IMR-90 (cell line): Measurements from ENCODE around the gene WLS. TPM values are rescaled to one million over a fixed set of nuclear protein-coding genes. Genes with fewer than 3 reads are reported as not detected.
A peak's percentile ranks its signal among the peaks of the same experiment; 100 is the strongest.

Experiments
- ATAC-seq: fragments of 200-7000 bp; cut with Tn5 transposase; 2 replicates; pipeline ENCODE4 v1.9.1; 2020; ENCODE audit warnings: low read depth, mild to moderate bottlenecking, moderate library complexity
- BruUV-seq: library from RNA; stranded (reverse); fragments of 400-500 nt; replicated peaks from 2 replicates; lab custom pipeline; 2021; lab: Mats Ljungman, UMichigan
- CTCF ChIA-PET: fragments of 300-600 bp; formaldehyde crosslinking; extraction: SDS; loops from one replicate; lab custom pipeline; 2021; ENCODE audit warnings: antibody characterized with exemption; lab: Yijun Ruan, JAX
- POLR2A ChIA-PET: fragments of 300-600 bp; sonication (Branson Sonifier 250); formaldehyde crosslinking; loops from one replicate; lab custom pipeline; 2022; ENCODE audit warnings: antibody characterized with exemption; ENCODE audit not compliant: unreplicated experiment; lab: Charles Lee
- DNase-seq: peaks from one replicate; pipeline ENCODE4 v3.0.0; 2013
- H2AFZ ChIP-seq: replicated peaks from 2 replicates; pipeline ENCODE3; 2013; ENCODE audit warnings: low read length, mild to moderate bottlenecking; ENCODE audit not compliant: poor library complexity
- H2AK5ac ChIP-seq: 2 replicates; pipeline ENCODE4 v1.6.1; 2013; ENCODE audit warnings: low read depth, low read length, inconsistent platforms
- H2AK9ac ChIP-seq: replicated peaks from 2 replicates; pipeline ENCODE3; 2013; ENCODE audit warnings: mild to moderate bottlenecking, low read depth, low read length, moderate library complexity; ENCODE audit not compliant: poor library complexity
- H2BK120ac ChIP-seq: 2 replicates; pipeline ENCODE4 v1.6.1; 2013; ENCODE audit warnings: low read depth, low read length, inconsistent platforms
- H2BK15ac ChIP-seq: 3 replicates; pipeline ENCODE4 v1.6.1; 2013; ENCODE audit warnings: low read depth, low read length, inconsistent platforms
- H2BK20ac ChIP-seq: 2 replicates; pipeline ENCODE4 v1.6.1; 2013; ENCODE audit warnings: low read depth, mild to moderate bottlenecking, inconsistent platforms, low read length, moderate library complexity
- H2BK5ac ChIP-seq: 2 replicates; pipeline ENCODE4 v1.6.1; 2013; ENCODE audit warnings: mild to moderate bottlenecking, low read depth, low read length, inconsistent platforms; ENCODE audit not compliant: poor library complexity, severe bottlenecking
- H3K14ac ChIP-seq: replicated peaks from 2 replicates; pipeline ENCODE4 v1.6.1; 2013; ENCODE audit warnings: low read depth, low read length, inconsistent platforms
- H3K18ac ChIP-seq: 2 replicates; pipeline ENCODE4 v1.6.1; 2013; ENCODE audit warnings: low read depth, low read length, control low read depth
- H3K23ac ChIP-seq: 2 replicates; pipeline ENCODE4 v1.6.1; 2013; ENCODE audit warnings: low read depth, low read length, inconsistent platforms
- H3K27ac ChIP-seq: 2 replicates; pipeline ENCODE4 v1.5.1; 2013; ENCODE audit warnings: mild to moderate bottlenecking, control low read depth, low read length; ENCODE audit not compliant: insufficient read depth
- H3K27me3 ChIP-seq: 2 replicates; pipeline ENCODE4 v1.6.1; 2013; ENCODE audit warnings: low read length; ENCODE audit not compliant: control insufficient read depth, insufficient read depth
- H3K36me3 ChIP-seq: 2 replicates; pipeline ENCODE4 v1.6.1; 2013; ENCODE audit warnings: low read length, mixed read lengths; ENCODE audit not compliant: control insufficient read depth, insufficient read depth
- H3K4ac ChIP-seq: 2 replicates; pipeline ENCODE4 v1.6.1; 2013; ENCODE audit warnings: low read depth, low read length, inconsistent platforms
- H3K4me1 ChIP-seq: 2 replicates; pipeline ENCODE4 v1.6.1; 2013; ENCODE audit warnings: low read length, mixed read lengths; ENCODE audit not compliant: control insufficient read depth, insufficient read depth
- H3K4me2 ChIP-seq: 2 replicates; pipeline ENCODE4 v1.6.1; 2013; ENCODE audit warnings: low read depth, mild to moderate bottlenecking, control low read depth, low read length, moderate library complexity
- H3K4me3 ChIP-seq: 2 replicates; pipeline ENCODE4 v1.5.1; 2013; ENCODE audit warnings: low read depth, mild to moderate bottlenecking, control low read depth, low read length, moderate library complexity; ENCODE audit not compliant: insufficient read depth
- H3K56ac ChIP-seq: 2 replicates; pipeline ENCODE4 v1.6.1; 2013; ENCODE audit warnings: low read length, inconsistent platforms; ENCODE audit not compliant: insufficient read depth; ENCODE audit errors: extremely low read depth
- H3K79me1 ChIP-seq, 2 experiments: 2 replicates each; pipeline ENCODE4 v1.6.1; 2013; ENCODE audit warnings: low read length in 2 of 2, inconsistent platforms in 1 of 2, low read depth in 1 of 2
- H3K9ac ChIP-seq: 2 replicates; pipeline ENCODE4 v1.6.1; 2013; ENCODE audit warnings: low read depth, low read length, control low read depth
- H3K9me1 ChIP-seq: 2 replicates; pipeline ENCODE4 v1.6.1; 2013; ENCODE audit warnings: low read length, inconsistent platforms; ENCODE audit not compliant: insufficient read depth
- H3K9me3 ChIP-seq: 2 replicates; pipeline ENCODE4 v1.6.1; 2013; ENCODE audit warnings: low read length; ENCODE audit not compliant: control insufficient read depth, insufficient read depth
- H4K20me1 ChIP-seq: 2 replicates; pipeline ENCODE4 v1.6.1; 2013; ENCODE audit warnings: low read length, inconsistent platforms; ENCODE audit not compliant: insufficient read depth
- H4K5ac ChIP-seq: 2 replicates; pipeline ENCODE4 v1.6.1; 2013; ENCODE audit warnings: mild to moderate bottlenecking, low read depth, low read length, control low read depth
- H4K8ac ChIP-seq, 2 experiments: 2 replicates each; pipeline ENCODE4 v1.6.1; 2013; ENCODE audit warnings: low read depth in 2 of 2, low read length in 2 of 2, control low read depth in 1 of 2, inconsistent platforms in 1 of 2
- H4K91ac ChIP-seq: 2 replicates; pipeline ENCODE4 v1.6.1; 2013; ENCODE audit warnings: low read depth, low read length, inconsistent platforms; ENCODE audit not compliant: insufficient read depth
- ELK1 ChIP-seq: fragments of 150-350 bp; IDR thresholded peaks from 2 replicates; pipeline ENCODE4 v1.6.1; 2016; ENCODE audit warnings: low read depth, mild to moderate bottlenecking, low read length, moderate library complexity, borderline replicate concordance
- NFE2L2 ChIP-seq: fragments of 150-350 bp; IDR thresholded peaks from 2 replicates; pipeline ENCODE4 v1.6.1; 2016; ENCODE audit warnings: low read depth, mild to moderate bottlenecking, low read length
- POLR2A ChIP-seq: IDR thresholded peaks from 2 replicates; pipeline ENCODE4 v1.6.1; 2012; ENCODE audit warnings: mild to moderate bottlenecking, low read depth, low read length
- RAD21 ChIP-seq: IDR thresholded peaks from 2 replicates; pipeline ENCODE4 v1.6.1; 2012; ENCODE audit warnings: low read length, improper control_type of control experiment
- SMC3 ChIP-seq: fragments of 150-350 bp; IDR thresholded peaks from 2 replicates; pipeline ENCODE4 v1.6.1; 2016; ENCODE audit warnings: low read depth, mild to moderate bottlenecking, antibody characterized with exemption, low read length, moderate library complexity
- WGBS, 2 experiments: methylation state at CpG; one replicate each; pipeline versions ENCODE4 v1.1.5 to v1.1.7; 2013; ENCODE audit warnings: missing lambda C conversion rate in 2 of 2; ENCODE audit not compliant: insufficient read length in 1 of 2; ENCODE audit errors: extremely low coverage in 2 of 2; 5-methylcytosine and 5-hydroxymethylcytosine counted together
- dilution Hi-C: fragments of 300-500 bp; cut with HindIII; formaldehyde crosslinking; loops from one replicate; pipeline ENCODE4 v1.14.3; 2018; ENCODE audit warnings: low sequenced_read_pairs; ENCODE audit not compliant: unreplicated experiment
- in situ Hi-C: fragments of 300-500 bp; cut with MboI; formaldehyde crosslinking; loops from 3 replicates; pipeline ENCODE4 v1.14.3; 2019; ENCODE audit warnings: low sequenced_read_pairs, inconsistent platforms, mixed read lengths
- intact Hi-C: fragments of 100-400 bp; cut with micrococcal nuclease; formaldehyde crosslinking; loops from 2 replicates; pipeline ENCODE4 v1.10.0; 2022
- polyA plus RNA-seq, 3 experiments: library from polyadenylated mRNA; depleted of rRNA; stranded (reverse); fragments of >200 nt; gene quantifications; 2 replicates each; pipeline ENCODE4 v1.2.3, GENCODE V29; 2012; ENCODE audit warnings: low replicate concordance in 1 of 3
- total RNA-seq: library from RNA; depleted of rRNA; stranded (reverse); fragments of >200 nt; gene quantifications from 2 replicates; pipeline ENCODE4 v1.2.3, GENCODE V29; 2012

Gene WLS
- total and polyA plus RNA-seq, 2 of the 4 experiments (the other 2 are of a cell fraction) = 152 to 157 TPM

GRCh38 chr1:68175621-68176398 is 56.5 kb downstream of the WLS start:
- no peak overlapping the region for H3K56ac ChIP-seq
- peak overlapping the region; percentile 23; the same call in 1 of the 2 replicates for H3K9ac ChIP-seq
- peak overlapping the region; percentile 35; the same call in 2 of the 3 replicates for H2BK15ac ChIP-seq
- TF ChIP-seq ELK1 (no peak), RAD21 (no peak), NFE2L2 (no peak), SMC3 (no peak), POLR2A (no peak)
- BruUV-seq = no TSS peak
- H2BK120ac ChIP-seq = peak overlapping the region; percentile 73
- peaks cover 25 to 54% of the 10 kb centered on the region in 2 experiments for H3K79me1 ChIP-seq
- H3K9me1 ChIP-seq = peaks cover 14% of the 10 kb centered on the region
- H2BK20ac ChIP-seq = peak overlapping the region; percentile 67; the same call in 1 of the 2 replicates
- H3K23ac ChIP-seq = peak overlapping the region; percentile 27; the same call in 1 of the 2 replicates
- no peak overlapping the region for H2AK9ac ChIP-seq
- H4K5ac ChIP-seq = peak overlapping the region; percentile 38
- peak; percentile 32 for DNase-seq
- H4K20me1 ChIP-seq = peaks cover 5% of the 10 kb centered on the region; the same call in 1 of the 2 replicates
- no CpG with 5 or more reads among the region's 8 CpGs for WGBS, 2 experiments
- peaks cover 4% of the 10 kb centered on the region; the same call in 1 of the 2 replicates for H3K36me3 ChIP-seq
- POLR2A ChIA-PET = no interaction called here
- H4K8ac ChIP-seq = peak overlapping the region; percentile 59 to 91
- no peaks in the 10 kb centered on the region for H3K9me3 ChIP-seq
- intact Hi-C loops (no loop called here), dilution Hi-C loops (no loop called here), in situ Hi-C loops (no loop called here)
- H3K18ac ChIP-seq = peak overlapping the region; percentile 85
- H3K14ac ChIP-seq = peak overlapping the region; percentile 63
- CTCF ChIA-PET = interaction anchor here (0.6 to 1.6 kb wide), 5 partner anchors 10 to 56 kb away, joined by 3 to 7 read pairs (median 3); no protein-coding TSS in a partner anchor
- H3K4me2 ChIP-seq = no peak overlapping the region
- no peak overlapping the region for H2AFZ ChIP-seq
- no peak for ATAC-seq
- H4K91ac ChIP-seq = peak overlapping the region; percentile 54
- H3K27ac ChIP-seq = peak overlapping the region; percentile 76
- peak overlapping the region; percentile 97 for H2BK5ac ChIP-seq
- peak overlapping the region; percentile 73 for H3K4ac ChIP-seq
- no peaks in the 10 kb centered on the region for H3K27me3 ChIP-seq
- no peak overlapping the region for H3K4me3 ChIP-seq
- peaks cover 28% of the 10 kb centered on the region for H3K4me1 ChIP-seq
- peak overlapping the region; percentile 76 for H2AK5ac ChIP-seq
